Left lung (tissue), 10 donors: ENCODE results near the gene KCNQ1OT1. TPM values are rescaled to one million over a fixed set of nuclear protein-coding genes. Genes with fewer than 3 reads are reported as not detected.
A peak's percentile ranks its signal among the peaks of the same experiment; 100 is the strongest.

Experiments used
- ATAC-seq: fragments of 200-7000 bp; cut with Tn5 transposase; one replicate; pipeline ENCODE4 v1.9.1; 2020; ENCODE audit warnings: moderate library complexity
- DNase-seq, 4 donors: peaks; one replicate each; pipeline ENCODE4 v3.0.0-alpha.2; 2013 to 2020
- H3K27ac ChIP-seq, 2 donors: fragments of 200-600 bp; sonication (generic) in 1 of 2; one replicate each; pipeline versions ENCODE4 v1.5.0 to v1.8.0; 2020 to 2021
- H3K27me3 ChIP-seq, 2 donors: fragments of 200-600 bp; sonication (generic) in 1 of 2; one replicate each; pipeline versions ENCODE4 v1.5.0 to v1.8.0; 2020 to 2021
- H3K36me3 ChIP-seq, 2 donors: fragments of 200-600 bp; sonication (generic) in 1 of 2; one replicate each; pipeline versions ENCODE4 v1.5.0 to v1.8.0; 2020 to 2021
- H3K4me1 ChIP-seq, 2 donors: fragments of 200-600 bp; one replicate each; pipeline ENCODE4 v1.8.0; 2021
- H3K4me3 ChIP-seq, 2 donors: fragments of 200-600 bp; sonication (generic) in 1 of 2; one replicate each; pipeline versions ENCODE4 v1.5.0 to v1.8.0; 2020 to 2021; ENCODE audit warnings: mild to moderate bottlenecking in 1 of 2
- H3K9me3 ChIP-seq, 2 donors: fragments of 200-600 bp; sonication (generic) in 1 of 2; one replicate each; pipeline versions ENCODE4 v1.5.0 to v1.8.0; 2020 to 2021
- CTCF ChIP-seq, 2 donors: fragments of 200-600 bp; sonication (generic) in 1 of 2; IDR thresholded peaks; one replicate each; pipeline versions ENCODE4 v1.5.0 to v1.8.0; 2021; ENCODE audit warnings: antibody characterized with exemption in 2 of 2
- intact Hi-C, 2 donors: fragments of 100-400 bp; cut with DNase I; formaldehyde crosslinking; loops; one replicate each; pipeline versions ENCODE4 v1.11.2 to v1.14.2; 2022
- polyA plus RNA-seq, 6 donors: library from polyadenylated mRNA; unstranded; fragments of 120-200 nt; gene quantifications; one replicate each; pipeline ENCODE4 v1.2.1, GENCODE V29; 2013; ENCODE audit not compliant: insufficient read length in 6 of 6
- total RNA-seq, 2 donors: library from RNA; stranded (reverse); fragmentation: NEBNext Ultra II Directional; extraction: Animal tissue kit (Norgen Biotek cat#: 25700); gene quantifications; one replicate each; pipeline ENCODE4 v1.2.1, GENCODE V29; 2021
- donor health status: DM: no; HTN: yes; CAD: no.
- donor health status: DM: no; HTN: no; CAD: no.

KCNQ1OT1 gene
- total and polyA plus RNA-seq, 8 donors = 1.9 to 2.9 (median 2.7) TPM

- Histone ChIP-seq H3K9me3 (no peaks in the 10 kb centered on the region), H3K4me3 (no peak overlapping the region), H3K27me3 (no peaks in the 10 kb centered on the region), H3K36me3 (no peaks in the 10 kb centered on the region), H3K4me1 (peaks cover 5 to 20% of the 10 kb centered on the region in 2 donors), H3K27ac (no peak overlapping the region)
- TF ChIP-seq CTCF (IDR thresholded peaks at IDR 0.05) = no peak
- ATAC-seq (no peak), DNase-seq (peak in 2 of 4 donors; percentile 18 to 53)
- intact Hi-C loops = no loop called here
Observed at GRCh38 chr11:2686360-2687222, 13.2 kb downstream of the KCNQ1OT1 start.

- H3K4me3 ChIP-seq = no peak overlapping the region
- no peaks in the 10 kb centered on the region for H3K36me3 ChIP-seq
- no peaks in the 10 kb centered on the region for H3K9me3 ChIP-seq
- ATAC-seq (no peak), DNase-seq (peak in 2 of 4 donors; percentile 27 to 48)
- intact Hi-C loops = no loop called here
- H3K27ac ChIP-seq = no peak overlapping the region
- H3K4me1 ChIP-seq = peaks cover 5 to 27% of the 10 kb centered on the region in 2 donors
- no peaks in the 10 kb centered on the region for H3K27me3 ChIP-seq
- no peak for TF ChIP-seq CTCF (IDR thresholded peaks at IDR 0.05)
Observed at GRCh38 chr11:2685566-2686359, 14.0 kb downstream of the KCNQ1OT1 start.

- Histone ChIP-seq H3K4me1 (peaks cover 5 to 27% of the 10 kb centered on the region in 2 donors), H3K36me3 (no peaks in the 10 kb centered on the region), H3K9me3 (no peaks in the 10 kb centered on the region), H3K27me3 (no peaks in the 10 kb centered on the region), H3K4me3 (no peak overlapping the region), H3K27ac (no peak overlapping the region)
- intact Hi-C loops = no loop called here
- peak in 1 of 4 donors; percentile 6 for DNase-seq
- no peak for TF ChIP-seq CTCF (IDR thresholded peaks at IDR 0.05)
- ATAC-seq = no peak
Observed at GRCh38 chr11:2685051-2685450, 14.7 kb downstream of the KCNQ1OT1 start.

- DNase-seq (peak in 1 of 4 donors; percentile 10), ATAC-seq (no peak)
- Histone ChIP-seq H3K9me3 (no peaks in the 10 kb centered on the region), H3K27me3 (no peaks in the 10 kb centered on the region), H3K27ac (no peak overlapping the region), H3K4me1 (peaks cover 5 to 27% of the 10 kb centered on the region in 2 donors), H3K4me3 (no peak overlapping the region), H3K36me3 (no peaks in the 10 kb centered on the region)
- no peak for TF ChIP-seq CTCF (IDR thresholded peaks at IDR 0.05)
- intact Hi-C loops = no loop called here
Observed at GRCh38 chr11:2684581-2684980, 15.2 kb downstream of the KCNQ1OT1 start.

GRCh38 chr11:2683806-2684205 is 16.0 kb downstream of the KCNQ1OT1 start:
- DNase-seq (no peak), ATAC-seq (no peak)
- Histone ChIP-seq H3K4me1 (peaks cover 5 to 27% of the 10 kb centered on the region in 2 donors), H3K36me3 (no peaks in the 10 kb centered on the region), H3K27ac (no peak overlapping the region), H3K4me3 (no peak overlapping the region), H3K9me3 (no peaks in the 10 kb centered on the region), H3K27me3 (no peaks in the 10 kb centered on the region)
- intact Hi-C loops = no loop called here
- TF ChIP-seq CTCF (IDR thresholded peaks at IDR 0.05) = no peak
